ENCODE measurements around the gene PDLIM4. TPM values are rescaled to one million over a fixed set of nuclear protein-coding genes. Genes with fewer than 3 reads are reported as not detected.

PDLIM4 gene
- total RNA-seq, 1 experiment from 2014 or later = 7.6 TPM

DNA sequence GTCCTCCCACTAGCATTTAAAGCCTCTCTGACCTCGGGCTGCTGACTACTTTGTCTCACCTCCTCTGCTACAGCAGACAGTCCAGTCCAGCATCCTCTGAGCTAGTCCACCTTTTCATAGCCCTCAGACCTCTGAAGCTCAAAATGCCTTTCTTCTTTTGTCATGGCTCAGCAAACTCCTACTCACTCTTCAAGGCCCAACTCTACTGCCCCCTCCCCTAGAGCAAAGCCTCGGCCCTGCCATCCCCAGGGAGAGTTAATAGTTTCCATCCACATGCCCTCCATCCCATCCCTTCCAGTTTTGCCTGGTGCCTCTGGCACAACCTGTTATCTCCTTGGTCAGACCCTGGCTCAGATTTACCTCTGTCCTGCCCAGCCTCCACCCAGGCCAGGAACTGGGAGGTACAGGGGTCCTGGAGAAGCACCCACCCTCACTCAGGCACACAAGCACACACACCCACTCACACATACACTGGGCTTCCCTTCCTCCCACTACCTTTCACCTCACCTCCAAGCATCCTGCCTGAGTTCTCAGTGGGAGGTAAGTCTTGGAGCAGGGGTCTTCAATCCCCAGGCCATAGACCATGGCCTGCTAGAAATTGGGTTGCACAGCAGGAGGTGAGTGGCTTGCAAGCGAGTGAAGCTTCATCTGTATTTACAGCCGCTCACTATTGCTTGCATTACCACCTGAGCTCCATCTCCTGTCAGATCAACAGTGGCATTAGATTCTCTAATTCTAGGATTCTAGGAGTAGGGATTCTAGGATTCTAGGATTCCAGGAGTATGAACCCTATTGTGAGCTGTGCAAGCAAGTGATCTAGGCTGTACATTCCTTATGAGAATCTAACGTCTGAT lies 18.1 kb downstream of the PDLIM4 start:
- TF ChIP-seq CTCF (conservative IDR thresholded peaks at IDR 0.05) = no peak
- no peak overlapping the region for H3K27ac ChIP-seq (ENCODE audit: insufficient read length, low read depth, low read length)
- H3K79me2 ChIP-seq (ENCODE audit: insufficient read depth, low read length) = no peaks in the 10 kb centered on the region
- Mint-ChIP-seq H3K9me3 (no peaks in the 10 kb centered on the region), H3K27ac (0 out of 7 replicates have a peak overlapping the region, but pooled peaks of 1 of the 3 experiments have one; percentile 44), H3K4me1 (peaks cover 20 to 26% of the 10 kb centered on the region in 2 experiments), H3K27me3 (ENCODE audit: low read depth) (peaks cover 6% of the 10 kb centered on the region; the same call in 1 of the 2 replicates), H3K4me3 (no peak overlapping the region), H3K36me3 (ENCODE audit: insufficient read depth in 1 of 3, low read depth in 3 of 3) (peaks cover 0 to 3% (median 0%) of the 10 kb centered on the region in 3 experiments; a peak in 1 of 7 replicates)
- no peak overlapping the region for H3T11ph ChIP-seq (ENCODE audit: low read length)
- no peak overlapping the region for H3K23ac ChIP-seq (ENCODE audit: insufficient read length, low read depth, low read length)
- no peaks in the 10 kb centered on the region for H3K27me3 ChIP-seq (ENCODE audit: insufficient read depth, low read length)
- WGBS (ENCODE audit: extremely low coverage, insufficient read length, low lambda C conversion rate) = no CpG with 5 or more reads among the region's 5 CpGs
- no peak overlapping the region for H3K18ac ChIP-seq (ENCODE audit: insufficient read length, low read depth, low read length)
- no peak overlapping the region for H2BK15ac ChIP-seq (ENCODE audit: low read depth, low read length)
- no peak overlapping the region for H2AK5ac ChIP-seq (ENCODE audit: insufficient read length, low read length)
- H3K4me2 ChIP-seq (ENCODE audit: insufficient read depth, insufficient read length, low read length) = no peak overlapping the region
- H3K79me1 ChIP-seq (ENCODE audit: insufficient read depth, low read depth, low read length, poor library complexity, severe bottlenecking) = no peaks in the 10 kb centered on the region
- no peak overlapping the region for H2BK12ac ChIP-seq (ENCODE audit: insufficient read length, low read depth, low read length)
- H3K4ac ChIP-seq (ENCODE audit: low read depth, low read length) = no peak overlapping the region
- no peak overlapping the region for H2BK120ac ChIP-seq (ENCODE audit: low read depth, low read length, poor library complexity, severe bottlenecking)
- no peak overlapping the region for H4K5ac ChIP-seq (ENCODE audit: insufficient read length, low read depth, low read length)
- peaks cover 2% of the 10 kb centered on the region for H3K23me2 ChIP-seq (ENCODE audit: insufficient read length, low read depth, low read length, poor library complexity, severe bottlenecking)
- H3K4me1 ChIP-seq (ENCODE audit: insufficient read depth, low read length) = 0 out of 2 replicates have a peak, but pooled peaks cover 5% of the 10 kb centered on the region
- H3K14ac ChIP-seq (ENCODE audit: insufficient read depth, low read length) = no peak overlapping the region; the same call in 1 of the 2 replicates
- DNase-seq = no peak
- H3K9me3 ChIP-seq (ENCODE audit: control insufficient read depth, low read depth, low read length) = no peaks in the 10 kb centered on the region
- no peak overlapping the region for H3K9ac ChIP-seq (ENCODE audit: extremely low read depth, insufficient read length, low read length)
- no peak overlapping the region for H4K91ac ChIP-seq (ENCODE audit: insufficient read length, low read depth, low read length)
- H2AFZ ChIP-seq (ENCODE audit: low read length) = no peak overlapping the region
- no peaks in the 10 kb centered on the region for H4K20me1 ChIP-seq (ENCODE audit: control insufficient read depth, insufficient read depth, insufficient read length)
- H2BK5ac ChIP-seq (ENCODE audit: insufficient read length, low read length) = no peak overlapping the region
- no peak overlapping the region for H3K56ac ChIP-seq (ENCODE audit: insufficient read length, low read depth, low read length)
- no peak overlapping the region for H2BK20ac ChIP-seq (ENCODE audit: low read depth, low read length, poor library complexity, severe bottlenecking)
- no peak overlapping the region for H4K8ac ChIP-seq (replicated peaks; ENCODE audit: insufficient read length, low read depth, low read length)

Measured in H9 (cell line).